ENCODE data around the gene ANKH.
"Not testable (repeated sequence)": the region's sequence is repeated elsewhere in the genome, so short reads cannot be mapped to it uniquely, and the experiment has no call there.

Gene ANKH

GRCh38 chr5:14824499-14824898 is 47.1 kb downstream of the ANKH start:
- no peak for DNase-seq

GRCh38 chr5:14821100-14821845 is 50.3 kb downstream of the ANKH start:
- DNase-seq = no peak

GRCh38 chr5:14818931-14819790 is 52.4 kb downstream of the ANKH start:
- no peak for DNase-seq

GRCh38 chr5:14817762-14818136 is 53.8 kb downstream of the ANKH start:
- DNase-seq = not testable (repeated sequence)

- DNase-seq = no peak
Measured at GRCh38 chr5:14816999-14817761, 54.4 kb downstream of the ANKH start.

- DNase-seq = no peak
Measured at GRCh38 chr5:14816374-14816998, 55.1 kb downstream of the ANKH start.

- DNase-seq = no peak
Measured at GRCh38 chr5:14813747-14814146, 57.8 kb downstream of the ANKH start.

GRCh38 chr5:14812166-14812565 is 59.4 kb downstream of the ANKH start:
- no peak for DNase-seq

GRCh38 chr5:14810928-14811572 is 60.5 kb downstream of the ANKH start:
- no peak for DNase-seq

GRCh38 chr5:14810282-14810681 is 61.3 kb downstream of the ANKH start:
- no peak for DNase-seq

GRCh38 chr5:14809369-14810155 is 62.0 kb downstream of the ANKH start:
- peak; percentile 31 to 45 for DNase-seq

GRCh38 chr5:14807471-14807870 is 64.1 kb downstream of the ANKH start:
- no peak for DNase-seq

GRCh38 chr5:14806456-14806855 is 65.1 kb downstream of the ANKH start:
- DNase-seq = no peak

- DNase-seq = no peak
Measured at GRCh38 chr5:14802541-14802940, 69.0 kb downstream of the ANKH start.

GRCh38 chr5:14801792-14802191 is 69.8 kb downstream of the ANKH start:
- DNase-seq = no peak

- DNase-seq = not testable (repeated sequence)
Measured at GRCh38 chr5:14797385-14797784, 74.2 kb downstream of the ANKH start.

GRCh38 chr5:14794583-14795230 is 76.9 kb downstream of the ANKH start:
- DNase-seq = no peak

GRCh38 chr5:14793851-14794250 is 77.7 kb downstream of the ANKH start:
- DNase-seq = no peak

GRCh38 chr5:14790911-14791310 is 80.7 kb downstream of the ANKH start:
- DNase-seq = no peak

GRCh38 chr5:14790220-14790619 is 81.4 kb downstream of the ANKH start:
- DNase-seq = no peak
